B cell (primary cell): ENCODE results near the gene NPTXR. TPM values are rescaled to one million over a fixed set of nuclear protein-coding genes. Genes with fewer than 3 reads are reported as not detected.
A peak's percentile ranks its signal among the peaks of the same experiment; 100 is the strongest.

ENCODE experiments used
- ATAC-seq: fragments of 200-7000 bp; cut with Tn5 transposase; one replicate; pipeline ENCODE4 v1.10.0; 2021; ENCODE audit warnings: low read depth, mild to moderate bottlenecking, moderate number of reproducible peaks, moderate library complexity
- CTCF ChIA-PET: fragments of 350-600 bp; sonication (Branson Sonifier 250); formaldehyde crosslinking; loops from one replicate; lab custom pipeline; 2021; ENCODE audit warnings: antibody characterized with exemption, inconsistent platforms; lab: Charles Lee
- POLR2A ChIA-PET: fragments of 350-600 bp; sonication (Branson Sonifier 250); formaldehyde crosslinking; loops from one replicate; lab custom pipeline; 2021; ENCODE audit warnings: antibody characterized with exemption; lab: Charles Lee
- DNase-seq: peaks from one replicate; pipeline ENCODE4 v3.0.0; 2013
- H2AFZ ChIP-seq: 2 replicates; pipeline ENCODE4 v1.6.1; 2012; ENCODE audit warnings: mild to moderate bottlenecking, low read depth, low read length; ENCODE audit not compliant: insufficient read depth, poor library complexity, severe bottlenecking
- H3K27ac ChIP-seq, 2 donors: 1 replicate in 1 of 2; 2 replicates in 1 of 2; pipeline ENCODE4 v1.5.1; 2012 to 2013; ENCODE audit warnings: low read length in 2 of 2, mild to moderate bottlenecking in 2 of 2, moderate library complexity in 1 of 2
- H3K27me3 ChIP-seq, 4 experiments: fragments of 200-600 bp in 1 of 4; sonication (generic) in 1 of 4; replicated peaks in 1 of 4; 1 replicate in 2 of 4; 2 replicates in 2 of 4; pipeline versions ENCODE4 v1.6.1 to v1.7.0; 2013 to 2016; ENCODE audit warnings: low read length in 3 of 4, mild to moderate bottlenecking in 2 of 4, mixed read lengths in 1 of 4, moderate library complexity in 1 of 4; ENCODE audit not compliant: insufficient read depth in 4 of 4, control insufficient read depth in 3 of 4; ENCODE audit errors: control extremely low read depth in 1 of 4
- H3K36me3 ChIP-seq, 2 experiments: replicated peaks in 1 of 2; 1 replicate in 1 of 2; 2 replicates in 1 of 2; pipeline versions ENCODE4 v1.6.1 to v1.7.1; 2013; ENCODE audit warnings: low read length in 1 of 2; ENCODE audit not compliant: insufficient read depth in 2 of 2, control insufficient read depth in 1 of 2; ENCODE audit errors: control extremely low read depth in 1 of 2, extremely low read depth in 1 of 2
- H3K4me1 ChIP-seq, 2 donors: fragments of 200-600 bp in 1 of 2; sonication (generic) in 1 of 2; 1 replicate in 1 of 2; 2 replicates in 1 of 2; pipeline versions ENCODE4 v1.5.1 to v1.6.1; 2013 to 2017; ENCODE audit warnings: low read length in 2 of 2; ENCODE audit not compliant: control insufficient read depth in 2 of 2, insufficient read depth in 2 of 2
- H3K4me2 ChIP-seq: replicated peaks from 2 replicates; pipeline ENCODE3; 2012; ENCODE audit warnings: mild to moderate bottlenecking, low read depth, low read length; ENCODE audit not compliant: poor library complexity, severe bottlenecking
- H3K4me3 ChIP-seq, 5 experiments: fragments of 200-600 bp in 1 of 5; sonication (generic) in 1 of 5; 1 replicate in 3 of 5; 2 replicates in 2 of 5; pipeline versions ENCODE4 v1.5.1 to v1.7.0; 2011 to 2016; ENCODE audit warnings: low read length in 4 of 5, mild to moderate bottlenecking in 4 of 5, low read depth in 2 of 5, control low read depth in 1 of 5, moderate library complexity in 1 of 5; ENCODE audit not compliant: insufficient read depth in 1 of 5; ENCODE audit errors: control extremely low read depth in 1 of 5, extremely low read depth in 1 of 5
- H3K79me2 ChIP-seq: fragments of 200-600 bp; sonication (generic); one replicate; pipeline ENCODE4 v1.6.0; 2016; ENCODE audit warnings: low read length; ENCODE audit not compliant: control insufficient read depth, insufficient read depth
- H3K9ac ChIP-seq: fragments of 200-600 bp; sonication (generic); 2 replicates; pipeline ENCODE4 v1.6.1; 2017; ENCODE audit warnings: mild to moderate bottlenecking, low read length, moderate library complexity
- H3K9me3 ChIP-seq, 3 donors: one replicate each; pipeline versions ENCODE4 v1.6.1 to v1.7.1; 2013; ENCODE audit warnings: low read length in 2 of 3; ENCODE audit not compliant: control insufficient read depth in 2 of 3, insufficient read depth in 1 of 3; ENCODE audit errors: control extremely low read depth in 1 of 3
- H4K20me1 ChIP-seq: 2 replicates; pipeline ENCODE4 v1.6.0; 2012; ENCODE audit warnings: mild to moderate bottlenecking, low read length; ENCODE audit not compliant: insufficient read depth, control insufficient read depth, poor library complexity, severe bottlenecking
- H3K27ac Mint-ChIP-seq: one replicate; pipeline ENCODE4 v1.8.0; 2021; ENCODE audit warnings: mixed read lengths
- H3K27me3 Mint-ChIP-seq: one replicate; pipeline ENCODE4 v1.8.0; 2021; ENCODE audit warnings: mixed read lengths
- H3K4me1 Mint-ChIP-seq: one replicate; pipeline ENCODE4 v1.8.0; 2021; ENCODE audit warnings: mixed read lengths
- H3K4me3 Mint-ChIP-seq: one replicate; pipeline ENCODE4 v1.8.0; 2021; ENCODE audit warnings: mixed read lengths
- H3K9me3 Mint-ChIP-seq: one replicate; pipeline ENCODE4 v1.8.0; 2022; ENCODE audit warnings: mixed read lengths; ENCODE audit not compliant: insufficient read depth
- CTCF ChIP-seq: fragments of 200-600 bp; IDR thresholded peaks from one replicate; pipeline ENCODE4 v1.8.0; 2022; ENCODE audit warnings: antibody characterized with exemption, mild to moderate bottlenecking
- EZH2 ChIP-seq: IDR thresholded peaks from 2 replicates; pipeline ENCODE4 v1.6.1; 2012; ENCODE audit warnings: borderline replicate concordance, low read depth, mild to moderate bottlenecking, moderate library complexity, low read length; ENCODE audit not compliant: insufficient read depth, poor library complexity, severe bottlenecking
- WGBS: methylation state at CpG from one replicate; pipeline ENCODE4 v1.1.5; 2013; ENCODE audit warnings: missing lambda C conversion rate; ENCODE audit not compliant: insufficient coverage; 5-methylcytosine and 5-hydroxymethylcytosine counted together
- intact Hi-C: fragments of 100-400 bp; cut with micrococcal nuclease; formaldehyde crosslinking; loops from one replicate; pipeline ENCODE4 v1.10.0; 2022
- polyA plus RNA-seq: library from polyadenylated mRNA; depleted of rRNA; stranded (reverse); fragments of >200 nt; gene quantifications from 2 replicates; pipeline ENCODE4 v1.2.3, GENCODE V29; 2012
- total RNA-seq, 2 donors: library from RNA; stranded (reverse); fragments of 120-200 nt in 1 of 2; gene quantifications; 1 replicate in 1 of 2; 2 replicates in 1 of 2; pipeline versions ENCODE4 v1.2.3 to v1.2.4, GENCODE V29; 2013 to 2022

NPTXR gene
- total and polyA plus RNA-seq, 2 donors (not counting 1 experiment from before 2014, with no cell fraction given): 0.16 to 0.71 TPM

- Mint-ChIP-seq H3K4me3 (peak overlapping the region; percentile 91), H3K4me1 (peaks cover 33% of the 10 kb centered on the region), H3K27ac (no peak overlapping the region), H3K9me3 (no peaks in the 10 kb centered on the region), H3K27me3 (peaks cover 26% of the 10 kb centered on the region)
- Histone ChIP-seq H3K4me2 (no peak overlapping the region), H3K9ac (no peak overlapping the region), H3K79me2 (no peaks in the 10 kb centered on the region), H3K27ac (no peak overlapping the region), H3K27me3 (peaks cover 0 to 28% (median 11%) of the 10 kb centered on the region in 4 experiments), H2AFZ (no peak overlapping the region), H4K20me1 (peaks cover 12% of the 10 kb centered on the region), H3K4me3 (no peak overlapping the region), H3K36me3 (peaks cover 0 to 3% of the 10 kb centered on the region in 2 experiments), H3K9me3 (no peaks in the 10 kb centered on the region), H3K4me1 (peaks cover 20 to 35% of the 10 kb centered on the region in 2 donors)
- ChIA-PET CTCF (interaction anchor here (1.0 to 1.8 kb wide), 4 partner anchors 106 to 456 kb away, joined by 3 to 10 read pairs (median 3); no protein-coding TSS in a partner anchor), POLR2A (no interaction called here)
- no peak for DNase-seq
- TF ChIP-seq CTCF (no peak), EZH2 (no peak)
- intact Hi-C loops: loop anchor here (5.0 to 10.0 kb wide), 5 partner anchors 108 to 1303 kb away; partner anchors contain the start of genes APOBEC3B, ATF4, SUN2 and TNRC6B
- 95% methylated on average over 8 of the region's 13 CpGs for WGBS
- ATAC-seq: no peak
These were observed 30.8 kb upstream of the NPTXR start for GRCh38 chr22:38874529-38875222.
